ENCODE measurements around the gene PRKCE.

GRCh38 chr2:45905632-45905958 is 254.1 kb downstream of the PRKCE start:
- no peak for TF ChIP-seq CTCF (IDR thresholded peaks at IDR 0.05; ENCODE audit: control extremely low read depth in 1 of 3, insufficient read depth in 1 of 3, low read depth in 1 of 3, low read length in 3 of 3)
- TF ChIP-seq POLR2A (IDR thresholded peaks at IDR 0.05; ENCODE audit: control extremely low read depth in 1 of 2, low read depth in 2 of 2, low read length in 2 of 2): no peak
- no peak for TF ChIP-seq SP1 (IDR thresholded peaks at IDR 0.05; ENCODE audit: low read depth, low read length)
- no peak for TF ChIP-seq RAD21 (IDR thresholded peaks at IDR 0.05 in 1 of 2, conservative IDR thresholded peaks at IDR 0.05 in 1 of 2; ENCODE audit: low read depth in 2 of 2, low read length in 2 of 2)
- TF ChIP-seq CHD2 (IDR thresholded peaks at IDR 0.05; ENCODE audit: low read length): no peak
